ENCODE data around the gene FBN1.
A peak's percentile ranks its signal among the peaks of the same experiment; 100 is the strongest.

FBN1 gene

DNA sequence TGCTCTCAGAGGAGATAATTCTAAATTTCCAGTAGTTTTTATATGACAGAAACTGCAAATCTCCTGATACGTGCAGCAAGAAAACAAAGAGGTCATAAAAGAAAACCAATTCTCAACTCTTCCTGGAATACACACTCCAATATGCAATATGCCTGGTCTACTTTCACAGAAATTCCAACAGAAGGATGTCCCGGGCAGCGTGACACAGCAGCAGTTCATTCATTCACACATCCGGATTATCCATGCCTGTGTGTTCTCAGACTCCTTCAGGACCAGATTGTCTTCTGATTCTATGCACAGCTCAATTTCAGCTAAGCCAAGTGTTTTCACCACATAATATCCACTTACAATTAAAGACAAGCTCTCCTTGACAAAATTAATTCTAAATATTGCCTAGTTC is 64.3 kb downstream of the FBN1 start:
- DNase-seq (ENCODE audit: low spot score), result no peak

DNA sequence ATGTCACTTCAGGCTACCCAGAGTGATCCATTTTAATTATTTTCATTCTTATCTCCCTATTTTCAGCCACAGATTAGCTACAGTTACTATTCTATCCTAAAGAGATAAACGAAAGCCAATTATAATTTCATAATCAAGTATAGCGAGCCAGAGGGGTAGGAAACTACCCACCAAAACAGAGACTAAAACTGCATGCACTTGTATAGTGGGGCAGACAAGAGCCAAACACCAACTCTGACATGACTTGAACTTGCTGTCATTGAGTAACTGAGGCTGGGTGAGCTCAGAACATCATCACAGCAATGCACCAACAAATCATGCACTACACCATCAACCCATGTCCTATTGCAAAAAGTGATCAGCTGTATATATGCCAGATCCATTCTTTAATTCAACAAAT is 64.8 kb downstream of the FBN1 start:
- DNase-seq (ENCODE audit: low spot score), result no peak

- no peak for DNase-seq (ENCODE audit: low spot score)
Measured at GRCh38 chr15:48579945-48580671, 65.4 kb downstream of the FBN1 start.

DNA sequence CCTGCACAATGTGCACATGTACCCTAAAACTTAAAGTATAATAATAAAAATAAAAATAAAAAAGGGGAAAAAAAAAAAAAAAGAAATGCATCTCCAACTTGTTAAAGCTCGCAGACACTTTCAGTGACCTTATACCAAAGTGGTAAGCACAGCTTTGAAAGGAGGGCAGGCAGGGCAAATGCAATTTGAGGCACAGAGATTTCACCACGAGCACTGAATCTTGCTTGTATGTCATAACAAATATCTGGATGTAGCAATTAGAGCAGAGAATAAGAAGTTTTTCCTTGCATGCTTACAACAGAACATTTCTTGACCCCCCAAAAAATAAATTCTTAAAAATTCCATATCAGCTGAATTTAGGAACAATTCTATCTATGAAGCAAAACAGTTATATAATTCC is 66.5 kb downstream of the FBN1 start:
- DNase-seq (ENCODE audit: low spot score), result no peak

GRCh38 chr15:48577469-48577868 is 68.0 kb downstream of the FBN1 start:
- no peak for DNase-seq (ENCODE audit: low spot score)

- no peak for DNase-seq (ENCODE audit: low spot score)
Measured at GRCh38 chr15:48574187-48574586, 71.3 kb downstream of the FBN1 start.

GRCh38 chr15:48573780-48574179 is 71.7 kb downstream of the FBN1 start:
- no peak for DNase-seq (ENCODE audit: low spot score)

- DNase-seq (ENCODE audit: low spot score), result no peak
Measured at GRCh38 chr15:48572823-48573222, 72.7 kb downstream of the FBN1 start.

DNA sequence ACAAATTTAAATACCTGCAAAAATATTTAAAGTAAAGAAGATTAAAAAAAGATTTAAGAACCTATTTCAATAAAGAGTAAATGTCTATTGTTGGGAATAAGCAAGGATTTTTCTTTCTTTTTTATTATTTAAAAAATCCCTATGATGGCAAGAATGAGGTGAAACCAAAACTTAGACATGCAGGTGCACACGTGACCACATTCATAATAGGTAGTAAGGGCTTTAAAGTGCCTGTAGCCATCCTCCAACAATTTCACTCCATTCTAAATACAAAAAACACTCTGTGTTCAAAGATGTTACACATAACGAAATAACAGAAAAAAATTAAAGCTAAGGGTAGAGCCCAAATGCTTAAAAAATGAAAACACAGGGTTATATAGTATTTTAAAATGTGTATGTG is 74.0 kb downstream of the FBN1 start:
- no peak for DNase-seq (ENCODE audit: low spot score)

DNA sequence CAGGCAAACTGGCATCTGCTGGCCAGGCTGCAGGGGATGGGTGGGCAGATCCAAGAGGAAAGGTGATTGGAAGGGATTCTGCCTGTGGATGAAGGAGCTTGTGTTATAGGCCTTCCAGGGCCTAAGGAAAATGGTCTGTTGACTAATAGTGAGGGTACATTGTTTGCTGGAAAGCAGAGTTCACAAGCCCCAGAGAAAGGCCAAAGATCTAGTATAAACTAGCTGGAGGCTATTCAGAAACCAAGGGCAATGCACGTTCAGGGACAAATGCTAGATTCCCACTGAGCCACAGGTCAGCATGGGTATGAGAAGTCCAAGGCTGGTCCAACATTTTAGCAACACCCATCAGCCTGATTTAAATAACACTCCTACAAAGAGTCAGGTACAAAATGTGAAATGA is 74.7 kb downstream of the FBN1 start:
- peak; percentile 59 for DNase-seq (ENCODE audit: low spot score)

- no peak for DNase-seq (ENCODE audit: low spot score)
Measured at GRCh38 chr15:48569591-48570302, 75.8 kb downstream of the FBN1 start.

DNA sequence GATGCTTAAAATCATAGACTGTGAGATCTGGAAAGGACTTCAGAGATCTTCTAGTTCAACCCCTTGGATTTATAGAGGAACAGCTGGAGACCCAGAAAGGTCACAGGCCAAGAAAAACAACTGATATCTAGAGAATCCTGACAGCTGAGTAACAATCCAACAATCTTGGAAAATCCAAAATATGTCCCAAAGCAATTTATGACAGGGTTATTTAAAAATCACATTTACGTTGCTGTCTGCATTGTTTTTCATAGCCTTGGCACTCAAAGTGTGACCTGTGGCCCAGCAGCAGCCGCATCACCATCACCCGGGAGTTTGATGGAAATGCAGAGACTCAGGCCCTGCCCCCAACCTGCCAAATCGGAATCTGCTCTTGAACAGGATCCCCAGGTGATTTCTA is 78.8 kb downstream of the FBN1 start:
- DNase-seq (ENCODE audit: low spot score), result no peak

- no peak for DNase-seq (ENCODE audit: low spot score)
Measured at GRCh38 chr15:48565560-48566482, 79.7 kb downstream of the FBN1 start.

- DNase-seq (ENCODE audit: low spot score), result no peak
Measured at GRCh38 chr15:48564690-48565089, 80.8 kb downstream of the FBN1 start.

- DNase-seq (ENCODE audit: low spot score), result no peak
Measured at GRCh38 chr15:48563934-48564333, 81.6 kb downstream of the FBN1 start.

GRCh38 chr15:48560321-48561051 is 85.0 kb downstream of the FBN1 start:
- no peak for DNase-seq (ENCODE audit: low spot score)

GRCh38 chr15:48559285-48559684 is 86.2 kb downstream of the FBN1 start:
- peak; percentile 28 for DNase-seq (ENCODE audit: low spot score)

DNA sequence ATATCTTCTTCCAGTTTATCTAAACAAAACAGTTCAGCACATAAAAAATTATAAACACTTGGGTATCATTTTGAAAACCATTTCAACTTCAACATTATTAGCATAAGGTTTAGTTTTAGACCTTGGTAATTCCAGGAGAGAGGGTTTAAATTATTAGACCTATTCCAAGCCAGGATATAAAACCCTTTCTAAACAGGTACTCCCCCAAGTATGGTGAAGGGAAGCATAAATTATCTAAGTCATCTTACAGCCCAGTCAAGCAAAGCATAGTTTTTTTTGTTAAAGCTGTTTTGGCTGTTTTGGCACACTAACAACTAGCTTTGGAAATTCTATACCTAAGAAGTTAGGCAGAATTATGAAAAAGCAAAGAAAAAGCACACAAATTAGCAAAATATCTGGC is 87.3 kb downstream of the FBN1 start:
- no peak for DNase-seq (ENCODE audit: low spot score)

DNA sequence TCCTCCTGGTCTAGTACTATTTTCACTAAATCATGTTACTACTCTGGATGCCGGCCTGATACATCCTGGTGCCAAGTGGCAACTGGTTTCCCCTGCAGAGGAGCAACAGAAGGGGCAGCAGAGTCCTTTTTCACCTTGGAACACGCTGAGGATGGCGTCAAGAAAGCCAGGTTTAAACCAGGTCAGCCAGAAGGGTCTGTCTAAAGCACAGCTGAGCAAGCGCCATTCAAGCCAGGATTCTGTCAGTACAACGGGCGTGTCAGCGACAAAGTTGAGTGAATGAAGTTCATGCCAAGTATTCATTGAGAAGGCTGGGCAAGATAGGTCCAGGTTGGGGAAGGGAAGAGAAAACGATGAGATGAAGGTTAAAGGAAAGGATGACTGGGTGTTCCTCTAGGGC is 88.2 kb downstream of the FBN1 start:
- DNase-seq (ENCODE audit: low spot score), result no peak

DNA sequence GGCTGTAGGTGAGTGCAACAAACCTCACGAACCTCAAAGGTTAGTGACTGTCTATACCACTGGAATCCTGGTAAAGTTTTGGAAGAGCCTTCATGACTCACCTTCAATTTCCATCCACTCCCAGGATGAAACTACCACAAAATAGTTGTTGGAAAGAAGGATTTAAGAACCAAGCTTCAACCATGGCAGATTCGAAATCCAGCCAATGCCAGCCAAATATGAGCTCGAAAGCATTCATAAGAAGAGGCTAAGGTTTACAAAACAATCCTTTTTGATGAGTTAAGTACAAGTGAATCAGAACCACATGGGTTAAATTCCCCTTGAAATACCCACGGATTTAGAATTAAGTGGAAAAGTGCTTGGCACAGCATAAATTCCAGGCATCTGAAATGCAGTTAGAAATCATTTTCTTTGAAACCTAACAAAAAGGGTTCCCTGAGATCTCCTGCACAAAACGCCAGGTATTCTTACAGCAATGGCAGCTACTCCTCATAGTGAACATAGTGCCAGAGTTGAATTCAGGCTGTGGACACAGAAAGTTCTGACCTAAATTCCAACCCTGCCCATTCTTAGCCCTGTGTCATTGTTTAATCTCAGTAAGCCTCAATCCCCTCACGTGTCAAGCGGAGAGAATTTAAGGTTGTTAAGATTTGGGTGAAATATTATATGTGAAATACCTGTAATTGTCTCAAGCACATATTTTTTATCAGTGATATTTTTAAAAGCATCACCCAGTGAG is 89.2 kb downstream of the FBN1 start:
- DNase-seq (ENCODE audit: low spot score), result no peak

DNA sequence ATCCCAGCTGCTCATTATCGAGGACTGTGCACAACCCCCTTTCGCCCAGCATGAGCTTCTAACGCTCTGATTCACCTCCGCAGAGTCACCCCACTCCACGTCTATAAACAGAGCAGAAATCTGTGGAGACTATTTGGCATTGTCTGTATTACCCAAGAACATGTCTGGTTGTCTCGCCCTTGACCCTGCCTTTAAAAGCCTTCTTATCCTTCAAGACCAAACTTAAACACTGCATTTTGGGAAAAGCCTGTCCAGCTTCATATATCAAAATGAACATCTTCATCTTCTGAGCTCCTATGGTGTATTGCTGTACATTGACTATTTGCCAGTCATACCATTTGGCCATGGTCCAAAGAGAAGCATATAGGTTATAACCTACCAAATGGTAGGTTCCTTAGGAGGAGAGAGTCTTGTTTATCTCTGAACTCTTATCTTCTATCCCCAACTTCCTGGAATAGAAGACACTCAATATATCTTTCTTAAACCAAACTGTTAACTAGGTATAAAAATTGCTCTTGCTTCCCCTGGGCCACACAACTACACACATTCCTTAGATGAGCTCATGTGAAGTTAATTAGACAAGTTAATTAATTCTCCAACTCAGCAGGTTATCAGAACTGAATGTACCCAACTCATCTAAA is 90.1 kb downstream of the FBN1 start:
- DNase-seq (ENCODE audit: low spot score), result no peak
